Activated naive CD4-positive, alpha-beta T cell treated with anti-CD3 and anti-CD28 coated beads, Interleukin-2, amount 10 ng/mL, durations not matched to agents 7 days and 5 days (primary cell): ENCODE measurements around the gene FPR2.
"Not testable (repeated sequence)": the region's sequence is repeated elsewhere in the genome, so short reads cannot be mapped to it uniquely, and the experiment has no call there.

Experiments
- CTCF ChIA-PET: fragments of 350-600 bp; sonication (Branson Sonifier 250); formaldehyde crosslinking; loops from one replicate; lab custom pipeline; 2021; ENCODE audit warnings: antibody characterized with exemption; lab: Charles Lee
- DNase-seq: peaks from one replicate; pipeline ENCODE4 v3.0.0-alpha.2; 2020
- H3K27ac Mint-ChIP-seq: one replicate; pipeline ENCODE4 v1.8.0; 2021; ENCODE audit warnings: mild to moderate bottlenecking, moderate library complexity, mixed read lengths
- H3K27me3 Mint-ChIP-seq: one replicate; pipeline ENCODE4 v1.8.0; 2021; ENCODE audit warnings: mild to moderate bottlenecking, mixed read lengths
- H3K36me3 Mint-ChIP-seq: one replicate; pipeline ENCODE4 v1.8.0; 2021; ENCODE audit warnings: mixed read lengths
- H3K4me1 Mint-ChIP-seq: one replicate; pipeline ENCODE4 v1.8.0; 2021; ENCODE audit warnings: mixed read lengths
- H3K4me3 Mint-ChIP-seq: one replicate; pipeline ENCODE4 v1.8.0; 2021; ENCODE audit warnings: mild to moderate bottlenecking, moderate library complexity, mixed read lengths
- H3K9me3 Mint-ChIP-seq: one replicate; pipeline ENCODE4 v1.8.0; 2021; ENCODE audit warnings: mixed read lengths

The FPR2 gene

DNA sequence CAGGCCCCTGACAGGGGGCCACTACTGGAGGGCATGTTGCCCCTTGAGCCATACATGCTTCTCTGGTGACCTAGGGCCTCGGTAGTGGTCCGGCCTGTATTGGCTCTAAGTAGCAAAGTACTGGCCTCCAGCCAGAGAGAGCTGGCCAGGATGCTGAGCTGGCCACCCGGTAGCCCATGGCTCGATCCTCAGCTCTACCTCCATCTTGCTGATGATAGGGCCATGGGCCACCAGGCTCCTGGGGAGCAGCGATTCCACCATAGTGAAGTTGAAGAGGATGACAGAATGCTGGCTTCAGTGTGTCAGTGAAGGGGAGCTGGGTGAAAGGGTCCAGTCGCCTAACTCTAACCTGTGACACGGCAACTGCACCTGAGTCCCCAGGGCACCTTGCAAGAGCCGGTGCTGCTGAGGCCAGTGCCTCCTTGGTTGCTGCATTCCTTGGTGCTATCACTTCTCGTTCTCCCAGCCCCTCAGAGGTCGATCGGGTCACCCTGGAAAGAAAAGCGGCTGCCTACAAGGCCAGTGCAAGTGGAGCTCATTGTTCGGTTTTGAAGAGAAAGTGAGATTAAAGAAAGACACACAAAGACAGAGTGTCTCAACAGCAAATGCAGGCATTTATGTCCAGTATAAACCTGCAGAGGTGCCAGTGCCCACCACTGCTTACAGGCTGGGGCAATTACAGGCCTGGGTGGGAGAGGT is 38.9 kb downstream of the FPR2 start:
- CTCF ChIA-PET: no interaction called here
- no peak for DNase-seq
- peaks cover 29% of the 10 kb centered on the region for H3K9me3 Mint-ChIP-seq
- H3K27ac Mint-ChIP-seq: no peak overlapping the region
- no peak overlapping the region for H3K4me3 Mint-ChIP-seq
- H3K4me1 Mint-ChIP-seq: no peaks in the 10 kb centered on the region
- H3K27me3 Mint-ChIP-seq: no peaks in the 10 kb centered on the region
- H3K36me3 Mint-ChIP-seq: no peaks in the 10 kb centered on the region

DNA sequence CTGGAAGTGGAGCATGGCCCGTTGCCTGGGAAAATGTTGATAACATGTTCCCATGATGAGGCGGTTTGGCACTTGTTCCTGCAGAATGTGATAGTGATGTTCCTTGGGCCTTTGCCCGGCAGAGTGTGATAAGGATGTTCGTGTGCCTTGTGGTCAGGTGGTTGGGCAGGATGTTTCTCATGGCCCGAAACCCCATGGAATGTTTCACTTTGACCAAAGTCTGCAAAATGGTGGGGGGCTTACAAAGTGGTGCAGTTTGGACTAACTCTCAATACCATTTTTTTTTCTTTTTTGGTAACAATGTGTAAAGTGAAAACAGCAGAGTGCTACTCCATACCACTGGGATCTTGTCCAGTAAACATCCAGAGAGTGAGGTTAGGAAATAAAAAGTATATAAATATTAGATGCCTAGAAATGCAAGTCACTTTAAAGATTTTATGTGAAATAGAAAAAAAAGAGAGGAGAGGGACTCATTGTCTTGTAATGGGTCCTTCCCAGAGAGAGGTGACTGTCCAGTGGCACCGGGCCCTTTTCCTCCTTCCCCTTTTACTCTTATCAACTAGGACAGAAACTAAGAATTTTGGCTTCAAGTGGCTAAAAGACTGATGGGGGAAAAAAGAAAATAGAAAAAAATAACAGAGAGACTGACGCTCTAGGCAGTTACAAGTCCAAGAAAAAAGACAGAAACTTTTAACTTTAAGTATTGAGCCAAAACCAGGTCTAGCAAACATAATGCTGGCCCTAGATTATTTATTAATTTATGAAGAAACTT is 39.7 kb downstream of the FPR2 start:
- H3K27me3 Mint-ChIP-seq: no peaks in the 10 kb centered on the region
- DNase-seq: no peak
- H3K4me1 Mint-ChIP-seq: no peaks in the 10 kb centered on the region
- H3K4me3 Mint-ChIP-seq: no peak overlapping the region
- CTCF ChIA-PET: no interaction called here
- H3K36me3 Mint-ChIP-seq: no peaks in the 10 kb centered on the region
- peaks cover 31% of the 10 kb centered on the region for H3K9me3 Mint-ChIP-seq
- H3K27ac Mint-ChIP-seq: no peak overlapping the region

DNA sequence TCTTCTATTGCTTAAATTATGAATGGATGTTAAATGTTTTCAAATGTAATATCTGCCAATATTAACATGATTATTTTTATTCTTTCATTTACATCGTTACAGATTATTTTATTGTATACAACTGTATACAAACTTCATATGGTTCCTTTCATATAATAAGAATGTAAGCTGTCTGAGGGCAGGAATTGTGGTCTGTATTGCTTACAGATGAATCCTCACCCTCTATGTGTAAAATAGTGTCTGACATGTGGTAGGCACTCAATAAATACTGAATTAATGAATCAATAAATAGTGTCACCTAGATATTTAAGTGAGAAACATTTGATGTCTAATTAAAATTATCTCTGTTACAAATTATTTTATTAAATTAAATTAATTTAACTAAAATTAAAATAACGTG is 41.8 kb downstream of the FPR2 start:
- Mint-ChIP-seq H3K4me3 (no peak overlapping the region), H3K27me3 (no peaks in the 10 kb centered on the region)

DNA sequence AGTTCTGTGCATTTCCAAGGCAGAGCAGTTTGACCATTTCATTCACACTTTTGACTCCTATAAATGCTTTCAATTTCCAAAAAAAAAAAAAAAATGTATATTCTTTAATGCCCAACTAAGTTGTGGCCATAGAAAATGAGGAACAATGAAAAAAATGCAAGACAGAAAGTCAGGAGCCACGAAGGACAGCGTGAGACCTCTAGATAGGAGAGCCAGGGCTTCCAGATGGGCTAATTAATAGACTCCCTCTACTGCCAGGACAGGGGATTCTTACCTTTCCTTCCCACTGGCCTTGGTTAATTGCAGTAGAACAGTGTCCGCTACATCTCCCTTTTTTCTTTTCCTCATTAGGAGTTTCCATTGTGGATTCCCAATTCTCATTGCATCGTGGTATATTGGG is 42.5 kb downstream of the FPR2 start:
- CTCF ChIA-PET: no interaction called here
- Mint-ChIP-seq H3K4me3 (no peak overlapping the region), H3K36me3 (no peaks in the 10 kb centered on the region), H3K27me3 (no peaks in the 10 kb centered on the region), H3K9me3 (peaks cover 32% of the 10 kb centered on the region), H3K27ac (no peak overlapping the region), H3K4me1 (no peaks in the 10 kb centered on the region)
- no peak for DNase-seq

More for the DNA sequence above, 41.8 kb downstream of the FPR2 start:
- CTCF ChIA-PET: no interaction called here
- H3K9me3 Mint-ChIP-seq: peaks cover 31% of the 10 kb centered on the region
- no peaks in the 10 kb centered on the region for H3K36me3 Mint-ChIP-seq
- no peaks in the 10 kb centered on the region for H3K4me1 Mint-ChIP-seq
- no peak overlapping the region for H3K27ac Mint-ChIP-seq
- DNase-seq: no peak

DNA sequence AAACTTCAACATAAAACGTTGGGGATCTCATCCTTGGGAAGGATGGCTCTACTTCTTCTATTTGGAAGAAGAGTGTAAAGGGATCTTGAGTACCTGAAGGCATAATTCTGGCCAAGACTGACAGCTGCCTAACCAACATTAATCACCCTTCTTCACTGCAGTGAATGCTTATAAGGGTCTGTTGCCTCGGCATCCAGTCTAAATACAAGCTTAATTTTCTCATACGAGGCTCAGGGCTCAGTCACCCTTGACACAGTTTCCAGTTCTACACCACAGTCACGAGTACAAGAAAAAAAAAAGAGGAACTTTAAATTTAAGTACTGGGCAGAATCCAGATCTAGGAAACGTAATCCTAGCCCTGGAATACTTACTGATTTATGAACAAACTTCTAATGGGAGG is 43.0 kb downstream of the FPR2 start:
- Mint-ChIP-seq H3K4me3 (no peak overlapping the region), H3K9me3 (peaks cover 32% of the 10 kb centered on the region), H3K36me3 (no peaks in the 10 kb centered on the region), H3K27me3 (no peaks in the 10 kb centered on the region), H3K4me1 (no peaks in the 10 kb centered on the region), H3K27ac (no peak overlapping the region)
- DNase-seq: no peak
- CTCF ChIA-PET: no interaction called here

DNA sequence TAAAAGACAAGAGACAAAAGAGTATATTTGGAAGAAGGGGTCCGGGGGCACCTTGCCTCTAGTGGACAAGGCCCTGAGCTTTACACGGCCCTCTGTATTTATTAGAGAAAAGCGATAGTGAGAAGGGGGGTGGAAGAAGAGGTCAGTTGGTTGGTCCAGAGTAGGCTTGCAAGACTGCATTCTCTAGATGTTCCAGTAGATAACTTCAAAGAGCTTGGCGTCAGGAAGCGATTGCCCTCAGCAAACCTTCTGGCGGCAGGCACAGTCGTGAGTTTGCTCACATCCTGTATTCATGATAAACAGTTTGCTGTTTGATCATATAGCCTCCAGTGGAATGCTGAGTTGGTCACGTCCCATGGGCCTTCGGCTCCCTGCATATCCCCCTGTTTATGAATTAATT is 43.8 kb downstream of the FPR2 start:
- DNase-seq, H3K4me3 Mint-ChIP-seq, CTCF ChIA-PET, H3K27me3 Mint-ChIP-seq, H3K27ac Mint-ChIP-seq, H3K36me3 Mint-ChIP-seq, H3K4me1 Mint-ChIP-seq: not testable (repeated sequence)
- peaks cover 31% of the 10 kb centered on the region for H3K9me3 Mint-ChIP-seq

DNA sequence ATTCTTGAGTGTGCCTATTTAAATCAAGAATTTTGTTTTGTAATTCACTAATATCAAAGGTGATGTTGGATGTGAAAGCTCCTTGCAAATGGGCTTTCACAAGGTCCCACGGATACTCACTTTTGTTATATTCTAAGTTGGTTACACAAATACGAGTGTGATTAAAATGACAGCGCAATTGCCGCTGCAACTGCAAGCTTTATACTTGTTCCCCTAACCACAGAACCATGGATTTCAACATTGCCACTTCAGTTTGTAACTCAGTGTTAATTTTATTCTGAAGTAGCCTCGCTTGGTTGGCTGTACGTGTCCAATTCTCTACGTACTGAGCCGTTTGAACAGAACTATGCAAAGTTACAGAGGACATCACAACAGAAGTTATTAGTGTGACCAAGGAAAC is 44.4 kb downstream of the FPR2 start:
- H3K36me3 Mint-ChIP-seq, H3K4me3 Mint-ChIP-seq, H3K4me1 Mint-ChIP-seq, H3K27ac Mint-ChIP-seq, DNase-seq, H3K27me3 Mint-ChIP-seq, CTCF ChIA-PET: not testable (repeated sequence)
- peaks cover 29% of the 10 kb centered on the region for H3K9me3 Mint-ChIP-seq

DNA sequence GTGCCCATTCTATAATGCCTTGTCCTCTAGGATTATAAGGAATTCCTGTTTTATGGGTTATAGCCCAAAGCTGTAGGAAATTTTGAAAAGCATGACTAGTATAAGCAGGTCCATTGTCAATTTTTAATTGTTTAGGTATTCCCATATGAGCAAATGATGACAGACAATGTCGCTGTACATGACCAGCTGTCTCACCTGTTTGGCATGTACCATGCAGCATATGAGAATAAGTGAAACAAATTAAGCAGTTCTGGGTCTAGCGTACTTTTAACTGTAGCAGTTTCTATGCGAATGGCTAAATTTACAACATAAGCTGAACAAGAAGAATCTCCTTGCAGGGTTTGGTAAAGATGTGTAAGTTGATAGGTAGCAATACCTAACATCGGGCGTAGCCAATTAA is 45.6 kb downstream of the FPR2 start:
- H3K27ac Mint-ChIP-seq, H3K4me1 Mint-ChIP-seq, H3K27me3 Mint-ChIP-seq, H3K36me3 Mint-ChIP-seq, H3K4me3 Mint-ChIP-seq, DNase-seq, CTCF ChIA-PET: not testable (repeated sequence)
- peaks cover 34% of the 10 kb centered on the region for H3K9me3 Mint-ChIP-seq

DNA sequence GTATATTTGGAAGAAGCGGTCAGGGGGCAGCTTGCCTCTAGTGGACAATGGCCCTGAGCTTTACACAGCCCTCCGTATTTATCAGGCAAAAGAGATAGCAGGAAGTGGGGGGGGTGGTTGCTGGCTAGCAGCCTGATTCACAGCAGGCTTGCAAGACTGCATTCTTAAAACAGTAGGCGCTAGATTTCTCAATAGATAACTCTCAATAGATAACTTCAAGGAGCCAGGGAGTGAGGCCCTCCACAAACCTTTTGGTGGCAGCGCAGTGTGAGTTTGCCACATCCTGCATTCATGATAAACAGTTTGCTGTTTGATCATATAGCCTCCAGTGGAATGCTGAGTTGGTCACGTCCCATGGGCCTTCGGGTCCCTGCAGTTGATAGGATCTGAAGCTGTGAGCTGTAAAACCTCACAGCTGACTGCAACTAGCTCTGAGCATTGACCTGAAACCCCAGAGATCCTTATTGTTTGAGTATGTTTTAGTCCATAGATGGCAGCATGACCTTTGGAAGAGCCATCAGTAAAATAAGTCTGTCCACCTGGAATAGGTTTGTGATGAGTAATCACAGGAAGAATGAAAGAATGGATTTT is 46.2 kb downstream of the FPR2 start:
- CTCF ChIA-PET: no interaction called here
- Mint-ChIP-seq H3K27me3 (no peaks in the 10 kb centered on the region), H3K4me1 (no peaks in the 10 kb centered on the region), H3K27ac (no peak overlapping the region), H3K36me3 (no peaks in the 10 kb centered on the region), H3K9me3 (peaks cover 36% of the 10 kb centered on the region), H3K4me3 (no peak overlapping the region)
- no peak for DNase-seq

DNA sequence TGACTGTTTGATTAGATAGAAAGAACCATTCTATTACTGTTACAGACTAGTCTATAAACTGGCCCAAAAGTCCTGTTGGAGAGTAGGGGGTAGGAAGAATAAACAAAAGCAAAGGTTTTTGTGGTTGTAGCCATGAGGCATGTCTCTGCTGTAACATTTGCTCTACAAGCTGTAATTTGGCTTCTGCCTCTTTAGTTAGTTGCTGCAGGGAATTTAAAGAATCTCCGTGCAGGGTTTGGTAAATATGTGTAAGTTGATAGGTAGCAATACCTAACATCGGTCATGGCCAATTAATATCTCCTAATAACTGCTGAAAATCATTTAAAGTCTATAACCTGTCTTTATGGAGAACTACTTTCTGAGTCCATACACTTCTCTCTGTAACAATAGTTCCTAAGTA is 46.9 kb downstream of the FPR2 start:
- H3K27me3 Mint-ChIP-seq: no peaks in the 10 kb centered on the region
- no peak overlapping the region for H3K27ac Mint-ChIP-seq
- CTCF ChIA-PET: no interaction called here
- H3K4me3 Mint-ChIP-seq: no peak overlapping the region
- H3K36me3 Mint-ChIP-seq: no peaks in the 10 kb centered on the region
- H3K4me1 Mint-ChIP-seq: no peaks in the 10 kb centered on the region
- H3K9me3 Mint-ChIP-seq: peaks cover 36% of the 10 kb centered on the region
- no peak for DNase-seq

DNA sequence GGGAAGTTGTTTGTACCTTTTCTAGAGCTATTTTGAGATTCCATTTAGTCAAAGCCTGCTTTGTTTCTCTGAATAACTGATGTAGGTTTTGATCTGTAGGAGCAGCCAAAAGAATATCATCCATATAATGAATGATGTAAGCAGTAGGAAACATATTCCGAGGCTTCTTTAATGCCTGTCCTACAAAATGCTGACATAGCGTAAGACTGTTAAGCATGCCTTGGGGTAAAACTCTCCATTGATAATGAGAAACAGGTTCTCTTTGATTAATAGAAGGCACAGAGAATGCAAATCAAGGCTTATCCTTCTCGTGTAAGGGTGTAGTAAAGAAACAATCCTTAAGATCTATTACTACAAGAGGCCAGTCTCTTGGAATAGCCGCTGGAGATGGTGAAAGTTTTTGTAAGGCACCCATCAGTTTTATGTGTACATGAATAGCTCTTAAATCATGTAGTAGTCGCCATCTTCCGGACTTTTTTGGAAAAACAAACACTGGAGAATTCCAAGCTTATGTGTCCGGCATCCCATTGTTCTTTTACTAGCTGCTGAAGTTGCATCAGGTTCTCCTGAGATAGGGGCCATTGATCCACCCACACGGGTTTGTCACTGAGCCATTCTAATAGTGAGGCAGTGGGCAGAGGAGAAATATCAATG is 47.5 kb downstream of the FPR2 start:
- H3K27ac Mint-ChIP-seq: no peak overlapping the region
- CTCF ChIA-PET: interaction anchor here (0.5 kb wide), 1 partner anchor 278 kb away, joined by 3 read pairs; no protein-coding TSS in a partner anchor
- peaks cover 33% of the 10 kb centered on the region for H3K9me3 Mint-ChIP-seq
- no peaks in the 10 kb centered on the region for H3K36me3 Mint-ChIP-seq
- no peak overlapping the region for H3K4me3 Mint-ChIP-seq
- H3K27me3 Mint-ChIP-seq: no peaks in the 10 kb centered on the region
- DNase-seq: no peak
- no peaks in the 10 kb centered on the region for H3K4me1 Mint-ChIP-seq

DNA sequence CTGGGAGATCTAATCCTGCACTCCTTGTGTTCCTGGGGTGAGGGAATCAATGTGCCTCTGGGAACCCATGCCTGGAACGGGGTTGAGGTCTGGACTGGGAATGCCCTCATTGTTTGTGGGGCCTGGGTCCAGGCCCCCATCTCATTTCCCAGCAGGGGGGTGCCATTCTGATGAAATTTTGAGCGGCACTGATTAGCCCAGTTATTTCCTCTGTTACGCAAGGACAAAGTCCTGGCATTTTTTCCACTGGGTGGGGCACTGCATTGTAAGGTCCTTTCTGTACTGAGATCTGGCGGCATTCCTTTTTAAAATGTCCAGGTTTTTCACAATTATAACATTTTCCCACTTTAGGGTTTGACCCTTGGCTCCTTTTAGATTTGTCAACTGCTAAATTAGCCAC is 48.8 kb downstream of the FPR2 start:
- H3K36me3 Mint-ChIP-seq: no peaks in the 10 kb centered on the region
- H3K4me1 Mint-ChIP-seq: no peaks in the 10 kb centered on the region
- H3K27ac Mint-ChIP-seq: no peak overlapping the region
- H3K9me3 Mint-ChIP-seq: peaks cover 39% of the 10 kb centered on the region
- CTCF ChIA-PET: interaction anchor here (1.1 kb wide), 1 partner anchor 153 kb away, joined by 3 read pairs; no protein-coding TSS in a partner anchor
- H3K27me3 Mint-ChIP-seq: no peaks in the 10 kb centered on the region
- H3K4me3 Mint-ChIP-seq: no peak overlapping the region
- DNase-seq: no peak

DNA sequence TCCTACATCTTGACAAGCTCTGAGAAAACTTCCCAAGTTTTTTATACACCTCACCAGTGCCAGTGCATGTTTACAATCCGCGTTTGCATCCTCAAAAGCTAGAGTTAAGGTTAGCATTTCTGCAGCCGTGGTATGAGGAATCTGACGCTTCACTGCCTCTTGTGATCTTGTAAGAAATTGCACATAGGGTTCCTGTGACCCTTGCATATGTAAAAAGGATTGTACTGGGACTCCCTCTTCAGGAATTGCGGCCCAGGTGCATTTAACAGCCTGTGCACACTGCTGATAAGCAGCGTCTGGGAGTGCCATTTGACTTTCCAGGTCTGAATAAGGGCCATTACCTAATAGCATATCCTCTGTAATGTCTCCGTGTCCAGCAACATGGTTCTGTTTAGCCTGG is 49.2 kb downstream of the FPR2 start:
- no peaks in the 10 kb centered on the region for H3K27me3 Mint-ChIP-seq
- H3K9me3 Mint-ChIP-seq: peaks cover 37% of the 10 kb centered on the region
- H3K27ac Mint-ChIP-seq: no peak overlapping the region
- CTCF ChIA-PET: interaction anchor here (1.1 kb wide), 1 partner anchor 153 kb away, joined by 3 read pairs; no protein-coding TSS in a partner anchor
- no peaks in the 10 kb centered on the region for H3K36me3 Mint-ChIP-seq
- DNase-seq: no peak
- H3K4me1 Mint-ChIP-seq: no peaks in the 10 kb centered on the region
- H3K4me3 Mint-ChIP-seq: no peak overlapping the region

DNA sequence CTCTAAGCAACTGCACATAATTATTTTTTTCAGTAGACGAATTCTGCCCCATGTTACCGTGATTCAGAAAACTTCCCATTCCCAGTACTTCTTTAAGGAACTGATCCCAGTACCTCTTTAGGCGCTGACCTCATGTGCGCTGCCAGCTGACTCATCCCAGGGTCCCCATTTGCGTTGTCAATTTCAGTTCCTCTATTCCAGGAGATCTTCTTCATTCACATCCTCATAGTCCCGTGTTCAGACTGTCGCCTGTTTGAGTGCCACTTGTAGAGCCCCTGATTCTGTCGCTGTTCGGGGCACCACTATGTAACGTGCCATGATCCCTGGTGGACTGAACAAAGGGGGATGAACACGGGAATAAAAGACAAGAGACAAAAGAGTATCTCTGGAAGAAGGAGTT is 50.4 kb downstream of the FPR2 start:
- Mint-ChIP-seq H3K27ac (no peak overlapping the region), H3K27me3 (no peaks in the 10 kb centered on the region), H3K9me3 (peaks cover 29% of the 10 kb centered on the region), H3K4me1 (no peaks in the 10 kb centered on the region), H3K4me3 (no peak overlapping the region), H3K36me3 (no peaks in the 10 kb centered on the region)
- no peak for DNase-seq
- CTCF ChIA-PET: no interaction called here
